Fibroblast of the aortic adventitia (primary cell): Measurements from ENCODE around the gene PDILT. TPM values are rescaled to one million over a fixed set of nuclear protein-coding genes. Genes with fewer than 3 reads are reported as not detected.

Experiments used
- DNase-seq: peaks from one replicate; pipeline ENCODE4 v3.0.0-alpha.2; 2010; ENCODE audit warnings: low read depth
- H3K4me3 ChIP-seq: 2 replicates; pipeline ENCODE4 v1.5.1; 2011; ENCODE audit warnings: low read depth, mild to moderate bottlenecking, control low read depth, low read length, moderate library complexity
- total RNA-seq: library from RNA; depleted of rRNA; stranded (reverse); fragments of >200 nt; gene quantifications from 2 replicates; pipeline ENCODE4 v1.2.3, GENCODE V29; 2012; ENCODE audit warnings: low replicate concordance
- TF ChIP-seq, protein P1 (sequence below): IDR thresholded peaks from 2 replicates; pipeline ENCODE4 v1.5.1; 2011; ENCODE audit warnings: mild to moderate bottlenecking, low read length, control low read depth, inconsistent platforms; ENCODE audit not compliant: insufficient read depth

PDILT gene
- total RNA-seq, 1 donor, result not detected

DNA sequence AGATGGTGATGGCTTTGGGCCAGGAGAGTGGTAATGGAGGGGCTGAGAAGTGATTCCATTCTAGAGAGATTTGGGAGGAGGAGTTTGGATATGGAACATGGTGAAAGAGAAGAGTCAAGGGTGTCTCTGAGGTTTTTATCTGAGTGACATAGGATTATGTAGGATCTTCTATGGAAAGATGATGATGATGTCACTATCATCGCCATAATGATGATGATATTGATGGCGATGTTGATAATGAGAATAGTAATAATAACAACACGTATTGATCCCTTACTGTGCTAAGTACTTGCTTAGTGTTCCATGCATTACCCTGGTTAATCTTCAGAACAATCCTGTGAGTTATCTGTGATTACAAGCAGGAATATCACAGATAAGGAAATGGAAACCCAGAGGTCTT, 16.6 kb downstream of the PDILT start:
- no peak overlapping the region for H3K4me3 ChIP-seq
- no peak for DNase-seq
- TF ChIP-seq, protein P1, sequence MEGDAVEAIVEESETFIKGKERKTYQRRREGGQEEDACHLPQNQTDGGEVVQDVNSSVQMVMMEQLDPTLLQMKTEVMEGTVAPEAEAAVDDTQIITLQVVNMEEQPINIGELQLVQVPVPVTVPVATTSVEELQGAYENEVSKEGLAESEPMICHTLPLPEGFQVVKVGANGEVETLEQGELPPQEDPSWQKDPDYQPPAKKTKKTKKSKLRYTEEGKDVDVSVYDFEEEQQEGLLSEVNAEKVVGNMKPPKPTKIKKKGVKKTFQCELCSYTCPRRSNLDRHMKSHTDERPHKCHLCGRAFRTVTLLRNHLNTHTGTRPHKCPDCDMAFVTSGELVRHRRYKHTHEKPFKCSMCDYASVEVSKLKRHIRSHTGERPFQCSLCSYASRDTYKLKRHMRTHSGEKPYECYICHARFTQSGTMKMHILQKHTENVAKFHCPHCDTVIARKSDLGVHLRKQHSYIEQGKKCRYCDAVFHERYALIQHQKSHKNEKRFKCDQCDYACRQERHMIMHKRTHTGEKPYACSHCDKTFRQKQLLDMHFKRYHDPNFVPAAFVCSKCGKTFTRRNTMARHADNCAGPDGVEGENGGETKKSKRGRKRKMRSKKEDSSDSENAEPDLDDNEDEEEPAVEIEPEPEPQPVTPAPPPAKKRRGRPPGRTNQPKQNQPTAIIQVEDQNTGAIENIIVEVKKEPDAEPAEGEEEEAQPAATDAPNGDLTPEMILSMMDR, result no peak

DNA sequence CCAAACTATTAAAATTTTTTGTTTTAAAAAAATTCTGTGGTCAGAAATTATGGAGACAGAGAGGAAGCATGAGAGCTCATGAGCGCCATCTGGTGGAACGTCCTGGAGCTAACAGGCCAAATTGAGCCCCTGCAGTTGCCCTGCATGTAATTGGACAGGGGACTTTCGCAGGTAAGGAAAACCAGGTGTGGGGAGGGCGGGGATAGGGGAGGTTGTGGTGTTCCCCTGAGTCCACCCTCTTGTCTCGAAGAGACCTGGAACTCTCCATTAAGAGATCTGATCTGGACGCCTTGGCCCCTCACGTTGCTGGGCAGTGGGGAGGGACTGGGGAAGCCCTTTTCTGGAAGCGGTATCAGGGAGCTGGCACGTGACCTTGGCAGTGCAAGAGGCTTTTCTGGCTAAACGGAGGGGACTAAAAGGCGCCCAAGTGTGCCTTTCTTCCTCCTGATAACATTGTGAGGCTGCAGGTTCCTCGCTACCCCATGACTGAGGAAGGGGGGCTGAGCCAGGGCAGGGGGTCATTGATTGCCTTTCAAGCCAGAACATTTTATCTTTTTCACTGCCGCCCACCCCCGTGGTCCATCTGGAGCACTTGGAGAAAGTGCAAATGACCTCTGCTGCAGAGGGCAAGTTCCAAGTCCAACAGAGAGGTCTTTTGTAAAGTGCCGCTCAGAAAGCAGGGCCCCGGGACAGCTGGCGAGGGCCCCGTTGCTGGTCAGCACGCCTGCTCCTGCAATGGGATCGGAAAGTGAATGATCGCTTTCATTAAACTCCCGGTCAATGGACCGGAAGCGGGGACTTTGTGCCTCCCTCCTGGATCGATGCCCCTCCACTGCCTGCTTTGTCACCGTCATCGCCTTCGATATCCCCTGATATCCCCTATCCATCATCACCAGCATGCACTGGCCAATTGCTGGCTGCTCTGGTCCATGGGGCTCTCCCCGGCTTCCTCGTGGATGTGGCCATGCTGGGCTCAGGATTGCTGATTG, 18.4 kb downstream of the PDILT start:
- H3K4me3 ChIP-seq, result no peak overlapping the region
- TF ChIP-seq, protein P1, result peak; percentile 83
- peak; percentile 54 for DNase-seq

DNA sequence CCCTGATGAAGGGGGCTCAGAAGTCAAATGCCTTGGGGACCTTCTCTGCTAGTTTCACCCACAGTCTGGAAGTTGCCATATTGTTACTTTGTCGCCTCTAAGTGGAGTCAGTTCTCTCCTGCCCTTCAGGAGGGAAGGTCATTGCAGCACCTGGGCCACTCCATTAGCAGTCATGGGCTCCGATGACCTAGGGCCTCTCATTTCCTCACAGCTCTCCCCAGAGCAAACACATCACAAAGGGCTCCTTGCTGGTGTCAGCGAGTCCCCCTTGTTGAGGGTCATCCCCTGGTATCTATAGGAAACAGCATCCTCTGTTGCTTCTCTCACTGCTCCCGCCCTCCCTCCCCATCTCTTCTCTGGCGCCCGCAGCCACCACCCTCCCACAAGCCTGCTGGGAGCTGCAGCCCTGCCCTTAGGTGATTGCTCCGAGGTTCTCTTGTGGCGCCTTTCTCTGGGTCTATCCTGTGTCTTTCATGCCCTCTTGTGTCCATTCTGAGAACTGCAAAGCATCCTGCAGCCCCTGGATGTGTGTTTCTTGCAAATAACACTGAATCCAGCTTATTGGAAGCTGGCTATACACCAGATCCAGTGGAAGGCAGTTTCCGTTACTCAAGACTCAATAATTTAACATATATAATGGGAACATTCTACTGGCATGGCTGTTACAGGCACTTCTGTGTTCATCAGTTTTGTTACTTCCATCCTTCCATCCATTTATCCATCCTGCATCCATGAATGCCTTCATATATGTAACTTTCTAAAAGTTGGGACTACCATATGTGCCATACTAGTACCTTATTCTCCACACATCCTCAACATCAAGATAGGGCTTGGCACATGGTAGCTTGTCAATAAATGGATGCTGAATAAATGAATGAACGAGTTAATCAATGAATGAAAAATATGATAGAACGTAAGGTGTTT, 21.2 kb downstream of the PDILT start:
- TF ChIP-seq, protein P1, result peak; percentile 91
- H3K4me3 ChIP-seq, result no peak overlapping the region
- peak; percentile 61 for DNase-seq

DNA sequence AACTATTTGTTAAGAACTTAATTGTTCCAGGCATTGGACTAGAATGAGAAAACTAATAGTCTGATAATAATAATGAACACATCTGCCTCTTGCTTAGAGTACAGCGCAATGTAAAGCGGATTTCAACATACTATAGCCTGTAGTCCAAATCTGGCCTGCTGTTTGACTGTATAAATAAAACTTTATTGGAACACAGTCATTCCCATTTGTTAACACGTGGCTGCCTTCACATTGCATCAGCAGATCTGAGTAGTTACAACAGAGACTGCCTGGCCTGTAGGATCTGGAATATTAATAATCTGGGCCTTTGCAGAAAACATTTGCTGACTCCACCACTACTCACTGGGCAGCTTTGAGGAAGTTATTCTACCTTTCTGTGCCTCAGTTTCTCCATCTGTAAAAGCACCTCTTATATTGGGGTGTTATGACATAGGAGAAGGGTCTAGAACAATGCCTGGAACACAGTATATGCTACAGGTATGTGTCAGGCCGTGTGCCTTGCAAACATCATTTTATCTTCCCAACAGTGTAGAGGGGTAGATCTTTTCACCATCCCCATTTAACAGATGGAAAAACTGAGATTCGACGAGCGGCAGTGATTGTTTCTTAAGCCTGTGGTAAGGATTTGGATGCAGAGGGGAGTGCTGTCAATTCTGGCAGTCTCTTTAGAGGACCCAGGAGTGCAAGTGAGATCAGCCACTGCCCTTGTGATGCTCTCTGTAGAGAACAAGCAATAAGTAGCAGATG, 22.2 kb downstream of the PDILT start:
- TF ChIP-seq, protein P1, result no peak
- H3K4me3 ChIP-seq, result no peak overlapping the region
- DNase-seq, result no peak

DNA sequence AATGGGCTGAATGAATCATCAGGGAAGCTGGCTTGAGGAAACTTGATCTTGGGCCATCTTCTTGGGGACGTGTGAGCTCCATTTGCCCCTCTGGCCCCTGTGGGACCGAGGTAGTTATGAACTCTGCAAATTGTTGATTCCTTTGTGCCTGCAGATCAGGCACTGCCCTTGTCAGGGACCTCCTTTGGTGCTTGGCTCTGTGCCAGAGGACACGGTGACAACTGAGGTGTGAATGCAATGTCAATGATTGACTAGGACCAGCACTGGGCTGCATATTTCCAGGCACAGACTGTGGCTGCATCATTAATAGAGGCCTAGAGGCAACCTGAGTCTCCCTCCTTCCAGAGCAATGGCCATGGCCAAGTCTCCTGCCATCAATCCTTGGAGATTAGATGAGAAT, 23.8 kb downstream of the PDILT start:
- TF ChIP-seq, protein P1, result no peak
- no peak overlapping the region for H3K4me3 ChIP-seq

DNA sequence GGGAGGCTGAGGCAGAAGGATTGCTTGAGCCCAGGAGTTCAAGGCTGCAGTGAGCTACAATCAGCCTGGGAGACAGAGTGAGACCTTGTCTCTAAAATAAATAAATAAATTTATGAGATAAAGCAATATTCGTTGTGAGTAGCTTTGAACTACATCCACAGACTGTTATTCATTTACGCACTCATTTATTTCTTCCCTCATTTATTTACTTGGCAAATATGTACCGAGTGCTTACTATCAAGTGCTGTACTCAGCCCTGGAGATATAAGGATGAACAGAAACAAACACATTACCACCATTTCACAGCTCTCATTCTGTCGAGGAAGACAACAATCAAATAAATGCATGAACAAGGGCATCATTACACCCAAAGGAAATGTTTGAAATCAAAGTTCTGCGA, 27.4 kb downstream of the PDILT start:
- TF ChIP-seq, protein P1, result no peak
- no peak overlapping the region for H3K4me3 ChIP-seq
- DNase-seq, result no peak

More for the DNA sequence above, 23.8 kb downstream of the PDILT start:
- no peak for DNase-seq
